ENCODE data around the gene ATP2A1.

ATP2A1 gene

DNA sequence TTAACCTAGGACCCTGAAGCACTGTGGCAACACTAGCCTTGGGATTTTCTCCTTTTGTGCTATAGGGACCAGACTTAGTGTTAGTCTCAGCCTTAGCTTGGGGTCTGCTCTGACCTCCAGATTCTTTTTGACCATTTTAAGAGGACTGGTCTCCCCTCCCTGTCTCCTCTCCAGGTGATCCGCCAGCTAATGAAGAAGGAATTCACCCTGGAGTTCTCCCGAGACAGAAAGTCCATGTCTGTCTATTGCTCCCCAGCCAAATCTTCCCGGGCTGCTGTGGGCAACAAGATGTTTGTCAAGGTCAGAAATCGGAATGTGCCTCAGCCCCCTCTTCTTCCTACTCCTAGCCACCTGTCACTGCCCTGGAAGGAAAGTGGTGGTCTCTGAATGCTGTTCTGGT lies 19.5 kb downstream of the ATP2A1 start:
- Histone ChIP-seq H3K4me3 (ENCODE audit: low read depth in 1 of 2, low read length in 2 of 2) (no peak overlapping the region), H3K4me1 (ENCODE audit: control insufficient read depth in 1 of 2, insufficient read depth in 2 of 2, low read length in 2 of 2) (no peaks in the 10 kb centered on the region), H3K9me3 (ENCODE audit: control insufficient read depth in 1 of 2, low read length in 2 of 2) (no peaks in the 10 kb centered on the region), H3K27me3 (ENCODE audit: control insufficient read depth in 1 of 2, insufficient read depth in 2 of 2, low read length in 2 of 2) (no peaks in the 10 kb centered on the region), H3K9ac (ENCODE audit: low read depth in 1 of 2, low read length in 2 of 2) (no peak overlapping the region), H3K27ac (ENCODE audit: low read depth, low read length) (no peak overlapping the region), H3K36me3 (ENCODE audit: control insufficient read depth in 1 of 2, insufficient read depth in 2 of 2, low read length in 2 of 2) (no peaks in the 10 kb centered on the region)

DNA sequence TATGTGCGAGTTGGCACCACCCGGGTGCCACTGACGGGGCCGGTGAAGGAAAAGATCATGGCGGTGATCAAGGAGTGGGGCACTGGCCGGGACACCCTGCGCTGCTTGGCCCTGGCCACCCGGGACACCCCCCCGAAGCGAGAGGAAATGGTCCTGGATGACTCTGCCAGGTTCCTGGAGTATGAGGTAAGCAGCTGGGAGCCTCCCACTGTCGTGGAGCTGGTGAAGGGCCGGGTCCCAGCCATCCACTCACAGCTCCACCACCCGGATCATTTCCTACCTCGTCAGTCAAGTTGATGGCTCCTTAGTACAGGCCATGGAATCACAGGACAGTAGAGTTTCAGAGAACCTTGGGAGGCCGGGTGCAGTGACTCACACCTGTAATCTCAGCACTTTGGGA lies 20.0 kb downstream of the ATP2A1 start:
- Histone ChIP-seq H3K4me1 (ENCODE audit: control insufficient read depth in 1 of 2, insufficient read depth in 2 of 2, low read length in 2 of 2) (no peaks in the 10 kb centered on the region), H3K9ac (ENCODE audit: low read depth in 1 of 2, low read length in 2 of 2) (no peak overlapping the region), H3K27ac (ENCODE audit: low read depth, low read length) (no peak overlapping the region), H3K27me3 (ENCODE audit: control insufficient read depth in 1 of 2, insufficient read depth in 2 of 2, low read length in 2 of 2) (no peaks in the 10 kb centered on the region), H3K4me3 (ENCODE audit: low read depth in 1 of 2, low read length in 2 of 2) (no peak overlapping the region), H3K36me3 (ENCODE audit: control insufficient read depth in 1 of 2, insufficient read depth in 2 of 2, low read length in 2 of 2) (no peaks in the 10 kb centered on the region), H3K9me3 (ENCODE audit: control insufficient read depth in 1 of 2, low read length in 2 of 2) (no peaks in the 10 kb centered on the region)

DNA sequence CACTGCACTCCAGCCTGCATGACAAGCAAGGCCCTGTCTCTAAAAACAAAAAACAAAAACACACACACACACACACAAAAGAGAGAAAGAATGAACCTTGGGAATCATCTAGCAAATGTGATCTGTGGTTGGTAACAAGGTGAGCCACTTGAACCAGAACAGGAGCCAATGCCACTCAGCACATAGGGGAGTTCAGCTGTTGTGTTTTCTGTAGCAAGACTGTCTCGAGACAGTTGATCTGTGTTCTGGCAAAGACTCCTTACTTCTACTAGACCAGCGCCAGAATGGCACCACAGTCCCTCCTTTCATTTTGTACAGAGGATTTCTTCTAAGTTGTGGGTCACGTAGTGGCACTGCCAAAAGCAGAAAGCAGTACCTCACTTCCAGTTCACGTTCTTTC lies 20.7 kb downstream of the ATP2A1 start:
- H3K36me3 ChIP-seq (ENCODE audit: control insufficient read depth in 1 of 2, insufficient read depth in 2 of 2, low read length in 2 of 2) = no peaks in the 10 kb centered on the region
- no peak overlapping the region for H3K9ac ChIP-seq (ENCODE audit: low read depth in 1 of 2, low read length in 2 of 2)
- H3K4me1 ChIP-seq (ENCODE audit: control insufficient read depth in 1 of 2, insufficient read depth in 2 of 2, low read length in 2 of 2) = no peaks in the 10 kb centered on the region
- H3K9me3 ChIP-seq (ENCODE audit: control insufficient read depth in 1 of 2, low read length in 2 of 2) = no peaks in the 10 kb centered on the region
- H3K4me3 ChIP-seq (ENCODE audit: low read depth in 1 of 2, low read length in 2 of 2) = no peak overlapping the region
- no peak overlapping the region for H3K27ac ChIP-seq (ENCODE audit: low read depth, low read length)
- no peaks in the 10 kb centered on the region for H3K27me3 ChIP-seq (ENCODE audit: control insufficient read depth in 1 of 2, insufficient read depth in 2 of 2, low read length in 2 of 2)

DNA sequence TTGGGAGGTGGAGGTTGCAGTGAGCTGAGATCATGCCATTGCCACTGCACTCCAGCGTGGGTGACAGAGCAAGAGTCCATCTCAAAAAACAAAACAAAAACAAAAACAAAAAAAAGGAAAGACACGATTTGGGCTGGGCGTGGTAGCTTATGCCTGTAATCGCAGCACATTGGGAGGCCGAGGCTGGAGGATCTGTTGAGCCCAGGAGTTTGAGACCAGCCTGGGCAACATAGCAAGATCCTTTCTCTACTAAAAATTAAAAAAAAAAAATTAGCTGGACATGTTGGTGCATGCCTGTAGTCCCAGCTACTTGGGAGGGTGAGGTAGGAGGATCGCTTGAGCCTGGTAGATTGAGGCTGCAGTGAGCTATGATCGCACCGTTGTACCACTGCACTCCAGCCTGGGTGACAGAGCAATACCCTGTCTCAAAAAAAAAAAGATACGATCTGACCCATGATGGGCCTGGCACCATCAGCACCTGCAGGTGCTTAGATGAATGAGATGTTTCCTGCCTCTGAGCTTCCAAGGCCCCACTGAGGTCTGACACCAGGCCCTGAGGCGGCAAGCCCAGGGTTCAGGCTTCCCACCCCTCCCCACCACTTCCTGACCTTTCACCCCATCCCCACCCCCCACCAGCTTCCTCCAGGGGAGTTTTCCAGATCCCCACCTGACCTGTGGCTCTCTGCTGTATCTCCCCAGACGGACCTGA lies 21.7 kb downstream of the ATP2A1 start:
- Histone ChIP-seq H3K4me3 (ENCODE audit: low read depth in 1 of 2, low read length in 2 of 2) (no peak overlapping the region), H3K4me1 (ENCODE audit: control insufficient read depth in 1 of 2, insufficient read depth in 2 of 2, low read length in 2 of 2) (no peaks in the 10 kb centered on the region), H3K27ac (ENCODE audit: low read depth, low read length) (no peak overlapping the region), H3K9me3 (ENCODE audit: control insufficient read depth in 1 of 2, low read length in 2 of 2) (no peaks in the 10 kb centered on the region), H3K27me3 (ENCODE audit: control insufficient read depth in 1 of 2, insufficient read depth in 2 of 2, low read length in 2 of 2) (no peaks in the 10 kb centered on the region), H3K36me3 (ENCODE audit: control insufficient read depth in 1 of 2, insufficient read depth in 2 of 2, low read length in 2 of 2) (peaks cover 0 to 11% of the 10 kb centered on the region in 2 donors), H3K9ac (ENCODE audit: low read depth in 1 of 2, low read length in 2 of 2) (no peak overlapping the region)

DNA sequence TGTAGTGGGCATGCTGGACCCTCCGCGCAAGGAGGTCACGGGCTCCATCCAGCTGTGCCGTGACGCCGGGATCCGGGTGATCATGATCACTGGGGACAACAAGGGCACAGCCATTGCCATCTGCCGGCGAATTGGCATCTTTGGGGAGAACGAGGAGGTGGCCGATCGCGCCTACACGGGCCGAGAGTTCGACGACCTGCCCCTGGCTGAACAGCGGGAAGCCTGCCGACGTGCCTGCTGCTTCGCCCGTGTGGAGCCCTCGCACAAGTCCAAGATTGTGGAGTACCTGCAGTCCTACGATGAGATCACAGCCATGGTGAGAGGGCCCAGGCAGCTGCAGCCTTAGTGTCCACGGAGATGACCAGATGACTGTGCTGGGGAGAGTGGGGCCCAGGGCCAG lies 22.3 kb downstream of the ATP2A1 start:
- Histone ChIP-seq H3K9me3 (ENCODE audit: control insufficient read depth in 1 of 2, low read length in 2 of 2) (no peaks in the 10 kb centered on the region), H3K27ac (ENCODE audit: low read depth, low read length) (no peak overlapping the region), H3K36me3 (ENCODE audit: control insufficient read depth in 1 of 2, insufficient read depth in 2 of 2, low read length in 2 of 2) (peaks cover 0 to 16% of the 10 kb centered on the region in 2 donors), H3K9ac (ENCODE audit: low read depth in 1 of 2, low read length in 2 of 2) (no peak overlapping the region), H3K4me1 (ENCODE audit: control insufficient read depth in 1 of 2, insufficient read depth in 2 of 2, low read length in 2 of 2) (no peaks in the 10 kb centered on the region), H3K4me3 (ENCODE audit: low read depth in 1 of 2, low read length in 2 of 2) (no peak overlapping the region), H3K27me3 (ENCODE audit: control insufficient read depth in 1 of 2, insufficient read depth in 2 of 2, low read length in 2 of 2) (no peaks in the 10 kb centered on the region)

DNA sequence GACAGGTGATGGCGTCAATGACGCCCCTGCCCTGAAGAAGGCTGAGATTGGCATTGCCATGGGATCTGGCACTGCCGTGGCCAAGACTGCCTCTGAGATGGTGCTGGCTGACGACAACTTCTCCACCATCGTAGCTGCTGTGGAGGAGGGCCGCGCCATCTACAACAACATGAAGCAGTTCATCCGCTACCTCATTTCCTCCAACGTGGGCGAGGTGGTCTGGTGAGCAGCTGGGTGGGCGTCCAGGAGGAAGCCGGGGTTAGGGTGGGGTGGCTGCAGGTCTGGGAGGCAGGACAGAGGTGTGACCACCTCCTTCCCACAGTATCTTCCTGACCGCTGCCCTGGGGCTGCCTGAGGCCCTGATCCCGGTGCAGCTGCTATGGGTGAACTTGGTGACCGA lies 23.6 kb downstream of the ATP2A1 start:
- Histone ChIP-seq H3K9ac (ENCODE audit: low read depth in 1 of 2, low read length in 2 of 2) (no peak overlapping the region), H3K4me3 (ENCODE audit: low read depth in 1 of 2, low read length in 2 of 2) (no peak overlapping the region), H3K4me1 (ENCODE audit: control insufficient read depth in 1 of 2, insufficient read depth in 2 of 2, low read length in 2 of 2) (no peaks in the 10 kb centered on the region), H3K27ac (ENCODE audit: low read depth, low read length) (no peak overlapping the region), H3K9me3 (ENCODE audit: control insufficient read depth in 1 of 2, low read length in 2 of 2) (no peaks in the 10 kb centered on the region), H3K27me3 (ENCODE audit: control insufficient read depth in 1 of 2, insufficient read depth in 2 of 2, low read length in 2 of 2) (no peaks in the 10 kb centered on the region), H3K36me3 (ENCODE audit: control insufficient read depth in 1 of 2, insufficient read depth in 2 of 2, low read length in 2 of 2) (peaks cover 0 to 23% of the 10 kb centered on the region in 2 donors)

DNA sequence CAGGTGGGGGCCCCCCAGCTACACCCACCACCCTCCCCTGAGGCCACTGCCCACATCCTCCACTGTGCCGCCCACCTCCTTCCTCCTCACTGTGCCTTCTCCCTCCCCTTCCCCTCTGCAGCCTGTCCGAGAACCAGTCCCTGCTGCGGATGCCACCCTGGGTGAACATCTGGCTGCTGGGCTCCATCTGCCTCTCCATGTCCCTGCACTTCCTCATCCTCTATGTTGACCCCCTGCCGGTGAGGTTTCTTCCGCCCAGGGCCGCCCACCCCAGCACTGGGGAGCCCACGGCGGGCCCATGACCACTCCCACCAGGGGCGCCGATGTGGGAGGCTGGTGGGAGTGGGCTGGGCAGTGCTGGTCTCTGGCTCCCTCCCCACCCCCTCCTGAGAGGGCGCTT lies 24.6 kb downstream of the ATP2A1 start:
- no peak overlapping the region for H3K4me3 ChIP-seq (ENCODE audit: low read depth in 1 of 2, low read length in 2 of 2)
- no peaks in the 10 kb centered on the region for H3K27me3 ChIP-seq (ENCODE audit: control insufficient read depth in 1 of 2, insufficient read depth in 2 of 2, low read length in 2 of 2)
- H3K27ac ChIP-seq (ENCODE audit: low read depth, low read length) = no peak overlapping the region
- H3K9ac ChIP-seq (ENCODE audit: low read depth in 1 of 2, low read length in 2 of 2) = no peak overlapping the region
- H3K9me3 ChIP-seq (ENCODE audit: control insufficient read depth in 1 of 2, low read length in 2 of 2) = no peaks in the 10 kb centered on the region
- peaks cover 0 to 28% of the 10 kb centered on the region in 2 donors for H3K36me3 ChIP-seq (ENCODE audit: control insufficient read depth in 1 of 2, insufficient read depth in 2 of 2, low read length in 2 of 2)
- no peaks in the 10 kb centered on the region for H3K4me1 ChIP-seq (ENCODE audit: control insufficient read depth in 1 of 2, insufficient read depth in 2 of 2, low read length in 2 of 2)

DNA sequence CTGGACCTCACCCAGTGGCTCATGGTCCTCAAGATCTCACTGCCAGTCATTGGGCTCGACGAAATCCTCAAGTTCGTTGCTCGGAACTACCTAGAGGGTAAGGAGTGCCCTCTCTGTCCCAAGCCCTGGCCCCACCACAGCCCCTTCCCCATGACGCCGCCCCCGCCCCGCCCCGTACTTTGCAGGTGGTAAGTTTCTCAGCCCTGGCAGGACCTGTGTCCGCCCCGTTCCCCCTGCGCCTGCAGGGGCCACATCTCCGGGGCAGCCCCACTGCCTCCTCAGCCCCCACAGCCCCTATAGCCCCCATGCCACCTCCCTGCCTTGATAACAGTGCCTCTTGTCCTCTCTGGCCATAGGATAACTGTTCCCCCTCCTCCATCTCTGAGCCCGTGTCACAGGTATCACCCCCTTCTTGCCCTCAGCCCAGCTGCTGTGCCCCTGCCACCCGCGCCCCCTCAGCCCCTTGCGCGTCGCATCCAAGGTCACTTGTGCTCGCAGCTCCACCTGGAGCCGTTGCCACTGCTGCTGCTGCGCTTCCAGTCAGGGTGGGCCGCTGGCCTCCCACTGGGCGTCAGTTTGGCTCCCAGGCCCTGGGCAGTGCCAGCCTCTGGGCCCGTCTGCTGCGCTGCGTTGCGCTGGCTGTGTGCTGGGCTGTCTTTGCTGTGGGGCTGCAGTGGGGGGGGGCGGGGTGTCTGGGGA lies 25.2 kb downstream of the ATP2A1 start:
- no peaks in the 10 kb centered on the region for H3K4me1 ChIP-seq (ENCODE audit: control insufficient read depth in 1 of 2, insufficient read depth in 2 of 2, low read length in 2 of 2)
- H3K9me3 ChIP-seq (ENCODE audit: control insufficient read depth in 1 of 2, low read length in 2 of 2) = no peaks in the 10 kb centered on the region
- H3K4me3 ChIP-seq (ENCODE audit: low read depth in 1 of 2, low read length in 2 of 2) = no peak overlapping the region
- no peaks in the 10 kb centered on the region for H3K27me3 ChIP-seq (ENCODE audit: control insufficient read depth in 1 of 2, insufficient read depth in 2 of 2, low read length in 2 of 2)
- H3K36me3 ChIP-seq (ENCODE audit: control insufficient read depth in 1 of 2, insufficient read depth in 2 of 2, low read length in 2 of 2) = peaks cover 3 to 34% of the 10 kb centered on the region in 2 donors
- H3K27ac ChIP-seq (ENCODE audit: low read depth, low read length) = no peak overlapping the region
- no peak overlapping the region for H3K9ac ChIP-seq (ENCODE audit: low read depth in 1 of 2, low read length in 2 of 2)

DNA sequence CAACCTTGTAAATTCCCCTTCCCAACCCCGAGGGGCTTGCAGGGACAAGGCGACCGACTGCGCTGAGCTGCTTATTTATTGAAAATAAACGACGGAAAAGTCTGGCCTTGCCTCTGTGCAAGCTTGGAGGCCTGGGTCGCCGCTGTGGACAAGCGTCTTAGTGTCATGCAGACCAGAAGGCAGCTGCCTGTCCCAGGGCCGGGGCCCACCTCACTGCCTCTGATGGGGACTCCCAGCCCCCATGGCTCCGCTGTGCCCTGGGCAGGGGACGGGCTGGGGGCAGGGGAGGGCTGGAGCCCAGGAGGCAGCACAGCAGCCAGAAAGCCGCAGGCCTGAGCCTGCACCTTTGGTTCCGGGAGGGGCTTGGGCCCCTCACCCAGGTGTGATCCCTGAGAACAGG lies 26.1 kb downstream of the ATP2A1 start:
- H3K27ac ChIP-seq (ENCODE audit: low read depth, low read length) = no peak overlapping the region
- no peaks in the 10 kb centered on the region for H3K4me1 ChIP-seq (ENCODE audit: control insufficient read depth in 1 of 2, insufficient read depth in 2 of 2, low read length in 2 of 2)
- H3K4me3 ChIP-seq (ENCODE audit: low read depth in 1 of 2, low read length in 2 of 2) = no peak overlapping the region
- peaks cover 3 to 36% of the 10 kb centered on the region in 2 donors for H3K36me3 ChIP-seq (ENCODE audit: control insufficient read depth in 1 of 2, insufficient read depth in 2 of 2, low read length in 2 of 2)
- no peaks in the 10 kb centered on the region for H3K9me3 ChIP-seq (ENCODE audit: control insufficient read depth in 1 of 2, low read length in 2 of 2)
- no peak overlapping the region for H3K9ac ChIP-seq (ENCODE audit: low read depth in 1 of 2, low read length in 2 of 2)
- no peaks in the 10 kb centered on the region for H3K27me3 ChIP-seq (ENCODE audit: control insufficient read depth in 1 of 2, insufficient read depth in 2 of 2, low read length in 2 of 2)

DNA sequence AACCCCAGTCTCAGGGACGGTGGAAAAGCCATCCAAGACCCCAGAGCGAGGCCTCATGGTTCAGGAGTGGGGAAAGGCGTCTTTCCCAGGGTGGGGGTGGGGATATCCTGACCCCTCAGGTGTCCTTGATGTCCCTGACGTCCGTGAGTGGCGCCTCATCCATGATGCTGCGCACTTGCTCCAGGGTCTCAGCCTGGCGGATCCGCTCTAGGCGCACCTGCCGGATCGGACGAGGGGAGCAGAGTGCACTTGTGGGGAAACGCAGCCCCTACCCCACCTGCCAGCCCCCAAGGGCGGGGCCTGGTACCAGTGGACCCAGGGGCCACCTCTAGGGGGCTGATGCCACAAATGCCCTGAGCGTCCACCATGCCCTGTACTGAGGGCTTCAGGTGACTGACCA lies 26.5 kb downstream of the ATP2A1 start:
- H3K4me1 ChIP-seq (ENCODE audit: control insufficient read depth in 1 of 2, insufficient read depth in 2 of 2, low read length in 2 of 2) = no peaks in the 10 kb centered on the region
- H3K36me3 ChIP-seq (ENCODE audit: control insufficient read depth in 1 of 2, insufficient read depth in 2 of 2, low read length in 2 of 2) = peaks cover 3 to 36% of the 10 kb centered on the region in 2 donors
- H3K4me3 ChIP-seq (ENCODE audit: low read depth in 1 of 2, low read length in 2 of 2) = no peak overlapping the region
- H3K27me3 ChIP-seq (ENCODE audit: control insufficient read depth in 1 of 2, insufficient read depth in 2 of 2, low read length in 2 of 2) = no peaks in the 10 kb centered on the region
- H3K9ac ChIP-seq (ENCODE audit: low read depth in 1 of 2, low read length in 2 of 2) = no peak overlapping the region
- H3K27ac ChIP-seq (ENCODE audit: low read depth, low read length) = no peak overlapping the region
- no peaks in the 10 kb centered on the region for H3K9me3 ChIP-seq (ENCODE audit: control insufficient read depth in 1 of 2, low read length in 2 of 2)

All from duodenal mucosa (tissue), 2 donors.